GM20431 (cell line): ENCODE results near the gene TACR1.
"Not testable (repeated sequence)": the region's sequence is repeated elsewhere in the genome, so short reads cannot be mapped to it uniquely, and the experiment has no call there.

Source experiments
- in situ Hi-C: fragments of 300-500 bp; cut with MseI, MboI; formaldehyde crosslinking; loops from one replicate; pipeline ENCODE4 v1.15.0; 2020; ENCODE audit warnings: low sequenced_read_pairs; ENCODE audit not compliant: unreplicated experiment

Gene TACR1

DNA sequence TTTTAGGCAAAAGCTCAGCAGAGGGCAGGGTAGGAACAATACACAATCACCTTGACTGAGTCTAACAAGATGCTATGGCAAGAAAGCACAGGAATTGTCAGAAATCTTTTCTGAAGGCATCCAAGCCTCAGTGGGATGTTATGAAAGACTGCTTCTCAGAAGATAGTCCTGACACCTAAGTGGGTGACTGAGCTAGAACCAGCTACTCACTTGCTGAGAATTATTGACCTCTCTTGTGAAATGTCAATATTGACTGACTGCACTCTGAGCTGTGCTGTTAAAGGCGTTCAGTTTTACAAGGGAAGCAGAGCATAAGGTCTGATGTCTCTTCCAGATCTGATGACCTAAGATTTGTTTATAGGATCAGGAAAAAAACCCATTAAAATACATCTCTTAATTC, 46.1 kb downstream of the TACR1 start:
- in situ Hi-C loops, result no loop called here

DNA sequence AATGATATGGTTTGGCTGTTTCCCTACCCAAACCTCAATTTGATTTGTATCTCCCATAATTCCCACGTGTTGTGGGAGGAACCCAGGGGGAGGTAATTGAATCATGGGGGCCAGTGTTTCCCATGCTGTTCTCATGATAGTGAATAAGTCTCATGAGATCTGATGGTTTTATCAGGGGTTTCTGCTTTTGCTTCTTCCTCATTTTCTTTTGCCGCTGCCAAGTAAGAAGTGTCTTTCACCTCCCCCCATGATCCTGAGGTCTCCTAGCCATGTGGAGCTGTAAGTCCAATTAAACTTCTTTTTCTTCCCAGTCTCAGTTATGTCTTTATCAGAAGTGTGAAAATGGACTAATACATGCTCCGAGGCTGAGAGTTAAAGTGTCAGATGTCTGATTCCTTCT, 47.1 kb downstream of the TACR1 start:
- in situ Hi-C loops, result not testable (repeated sequence)

DNA sequence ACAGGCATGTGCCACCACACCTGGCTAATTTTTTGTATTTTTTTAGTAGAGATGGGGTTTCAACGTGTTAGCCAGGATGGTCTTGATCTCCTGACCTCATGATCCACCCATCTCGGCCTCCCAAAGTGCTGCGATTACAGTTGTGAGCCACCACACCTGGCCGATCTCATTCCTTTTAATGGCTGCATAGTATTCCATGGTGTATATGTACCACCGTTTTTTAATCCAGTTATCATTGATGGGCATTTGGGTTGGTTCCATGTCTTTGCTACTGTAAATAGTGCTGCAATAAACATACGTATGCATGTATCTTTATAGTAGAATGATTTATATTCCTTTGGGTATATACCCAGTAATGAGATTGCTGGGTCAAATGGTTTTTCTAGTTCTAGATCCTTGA, 51.4 kb downstream of the TACR1 start:
- in situ Hi-C loops, result not testable (repeated sequence)

DNA sequence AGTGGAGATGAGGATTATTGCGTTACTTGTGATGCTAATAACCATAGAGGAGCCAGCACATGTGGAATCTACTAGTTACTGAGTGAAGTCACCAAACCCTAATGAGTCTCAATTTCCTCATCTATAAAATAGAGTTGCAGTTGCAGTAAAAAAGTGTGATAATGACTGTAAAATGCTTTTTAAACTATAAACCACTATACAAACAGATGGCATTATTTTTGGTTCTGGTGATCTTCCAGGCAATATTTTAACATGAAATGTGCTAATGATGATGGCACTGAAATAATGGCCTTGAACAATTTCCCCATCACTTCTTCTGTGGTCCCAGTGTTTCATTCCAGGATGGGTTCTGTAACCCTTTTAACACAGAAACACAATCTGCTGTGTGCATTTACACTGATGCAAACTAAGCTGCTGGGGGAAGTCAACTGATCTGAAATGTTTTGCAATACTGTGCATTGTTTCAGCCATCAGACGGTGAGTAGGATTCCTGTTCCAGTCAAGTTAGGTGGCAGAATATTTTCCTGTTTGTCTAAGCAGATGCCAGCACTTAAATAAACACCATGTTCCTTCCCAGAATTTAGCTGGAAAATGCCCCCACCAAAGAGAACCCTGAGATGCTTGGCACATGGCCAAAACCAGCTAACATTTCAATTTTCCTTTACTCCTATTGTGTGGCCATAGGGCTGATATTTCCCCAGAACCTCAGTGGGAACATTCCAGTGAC, 52.6 kb downstream of the TACR1 start:
- in situ Hi-C loops, result no loop called here

DNA sequence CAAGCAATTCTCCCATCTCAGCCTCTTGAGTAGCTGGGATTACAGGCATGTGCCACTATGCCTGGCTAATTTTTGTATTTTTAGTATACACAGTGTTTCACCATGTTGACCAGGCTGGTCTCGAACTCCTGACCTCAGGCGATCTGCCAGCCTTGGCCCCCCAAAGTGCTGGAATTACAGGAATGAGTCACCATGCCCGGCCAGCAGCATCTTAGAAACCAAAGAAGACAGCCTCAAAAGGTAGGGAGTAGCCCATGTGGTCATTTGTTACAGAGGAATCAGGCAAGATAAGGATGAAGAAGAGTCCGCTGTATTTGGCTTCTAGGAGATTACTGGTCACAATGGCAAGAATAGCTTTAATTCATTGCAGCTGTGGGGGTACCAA, 53.1 kb downstream of the TACR1 start:
- in situ Hi-C loops, result not testable (repeated sequence)

DNA sequence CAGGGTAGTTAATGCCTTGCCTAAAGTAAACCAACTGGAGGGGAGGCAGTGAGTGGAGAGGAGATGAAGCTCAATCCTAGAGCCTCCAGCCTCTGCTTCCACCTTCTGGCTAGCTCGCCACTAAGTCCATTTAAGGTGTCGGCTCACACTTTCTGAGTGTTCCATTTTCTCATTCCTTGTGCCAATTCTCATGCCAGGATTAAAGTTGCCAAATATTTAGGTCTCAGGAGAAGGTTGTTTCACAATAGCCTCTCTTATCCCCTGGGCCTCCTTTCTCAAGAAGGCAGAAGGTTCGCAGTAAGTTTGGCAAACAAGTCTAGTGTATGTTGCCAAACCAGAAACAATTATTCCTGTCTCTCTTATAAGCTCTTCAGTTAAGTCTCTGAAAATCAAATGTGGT, 57.2 kb downstream of the TACR1 start:
- in situ Hi-C loops, result no loop called here

DNA sequence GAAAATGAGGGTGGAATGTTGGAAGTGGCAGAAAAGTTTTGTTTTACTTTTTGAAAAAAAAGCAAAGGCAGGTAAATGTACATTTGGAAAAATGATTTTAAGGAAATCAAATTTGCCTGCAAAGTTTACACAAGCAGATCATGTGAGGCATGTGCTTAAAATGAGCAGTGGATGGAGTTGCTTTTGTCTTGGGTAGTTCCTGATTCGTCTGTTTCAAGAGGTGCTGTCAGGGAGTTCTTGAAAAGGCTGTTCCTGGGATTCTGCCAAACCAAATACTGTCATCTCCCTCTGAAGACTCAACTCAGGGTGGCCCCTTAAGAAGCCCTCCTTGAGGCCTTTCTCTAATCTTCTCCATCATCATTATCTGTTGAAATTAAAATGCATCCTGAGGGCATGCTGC, 59.0 kb downstream of the TACR1 start:
- in situ Hi-C loops, result no loop called here

DNA sequence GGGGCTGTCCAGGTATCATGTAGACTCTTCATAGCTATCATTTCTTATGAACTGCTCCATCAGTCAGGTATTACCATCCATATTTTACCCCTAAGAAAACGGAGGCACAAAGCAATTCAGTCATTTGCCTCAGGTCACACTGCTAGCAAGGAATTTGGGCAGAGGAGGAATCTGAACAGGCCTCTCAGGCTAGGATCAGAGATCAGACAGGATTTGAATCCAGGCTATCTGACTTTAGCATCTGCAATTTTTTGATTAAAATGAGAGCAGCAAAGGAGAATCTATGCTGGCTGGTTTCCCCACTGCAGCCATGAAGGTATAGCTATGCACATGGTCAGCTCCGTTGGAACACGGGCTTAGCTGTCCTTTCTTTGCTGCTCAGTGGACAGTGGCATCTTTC, 60.1 kb downstream of the TACR1 start:
- in situ Hi-C loops, result no loop called here

DNA sequence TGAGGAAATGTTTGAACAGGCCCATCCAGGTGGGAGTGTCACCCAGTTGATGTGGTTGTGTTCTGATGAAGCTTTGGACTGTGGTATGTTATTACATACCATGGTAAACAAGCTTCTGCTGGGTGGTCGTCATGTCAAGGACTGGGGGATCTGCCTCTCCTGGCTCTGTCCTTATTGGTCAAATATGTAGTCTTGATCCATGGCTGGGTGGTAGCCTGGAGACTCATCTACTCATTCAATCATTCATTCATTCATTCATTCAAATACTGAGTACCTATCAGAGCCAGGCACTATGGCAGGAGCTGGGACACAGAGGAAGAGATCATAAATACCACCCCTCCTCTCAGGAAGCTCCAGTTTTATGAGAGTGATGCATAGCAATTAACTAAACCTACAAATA, 60.8 kb downstream of the TACR1 start:
- in situ Hi-C loops, result no loop called here

DNA sequence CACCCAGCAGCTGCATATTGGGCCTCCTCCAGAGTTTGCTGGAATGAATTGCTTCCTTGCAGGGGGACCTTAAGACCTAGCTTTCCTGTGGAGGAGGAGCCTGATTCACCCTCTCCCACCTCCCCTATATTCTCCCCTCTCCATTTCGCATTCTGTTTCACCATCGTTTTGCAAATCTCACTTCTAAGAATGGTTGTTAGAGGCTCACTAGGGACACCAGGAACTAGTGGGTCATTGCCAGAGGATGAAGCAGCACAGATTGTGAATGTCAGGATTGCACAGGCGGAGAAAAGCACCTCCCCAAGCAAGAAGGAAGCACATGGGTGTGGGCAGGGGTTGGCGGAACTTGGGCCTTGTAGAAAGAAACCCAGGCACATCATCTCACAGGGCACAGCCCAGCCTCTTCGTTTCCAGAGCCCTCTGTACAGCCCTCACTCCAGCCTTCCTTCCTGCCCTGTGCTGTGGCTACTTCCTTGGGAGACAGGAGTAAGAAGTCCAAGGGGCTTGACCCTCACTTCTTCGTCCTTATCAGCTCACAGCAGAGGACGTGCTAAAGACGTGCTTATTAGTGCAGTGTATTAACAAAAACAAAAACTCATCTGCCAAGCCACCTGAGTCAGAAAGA, 63.4 kb downstream of the TACR1 start:
- in situ Hi-C loops, result no loop called here

DNA sequence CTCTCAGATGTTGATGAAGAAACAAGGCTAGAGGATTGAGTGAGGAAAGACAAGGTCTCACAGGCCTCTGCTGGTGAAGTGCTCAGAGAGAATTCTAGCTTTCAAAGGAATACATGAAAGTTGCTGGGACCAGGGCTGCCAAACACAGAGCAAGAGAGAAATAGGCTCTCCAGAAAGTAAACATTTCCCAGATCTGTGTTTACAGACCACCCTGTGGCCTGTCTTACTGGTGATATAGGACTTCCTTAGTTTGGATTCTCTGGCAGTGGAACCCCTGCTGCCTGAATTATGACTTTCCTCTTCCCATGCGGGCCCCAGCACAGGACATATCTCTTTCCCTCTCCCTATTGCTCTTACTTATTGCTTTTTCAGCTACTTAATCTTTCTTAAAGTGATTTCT, 64.5 kb downstream of the TACR1 start:
- in situ Hi-C loops, result no loop called here

DNA sequence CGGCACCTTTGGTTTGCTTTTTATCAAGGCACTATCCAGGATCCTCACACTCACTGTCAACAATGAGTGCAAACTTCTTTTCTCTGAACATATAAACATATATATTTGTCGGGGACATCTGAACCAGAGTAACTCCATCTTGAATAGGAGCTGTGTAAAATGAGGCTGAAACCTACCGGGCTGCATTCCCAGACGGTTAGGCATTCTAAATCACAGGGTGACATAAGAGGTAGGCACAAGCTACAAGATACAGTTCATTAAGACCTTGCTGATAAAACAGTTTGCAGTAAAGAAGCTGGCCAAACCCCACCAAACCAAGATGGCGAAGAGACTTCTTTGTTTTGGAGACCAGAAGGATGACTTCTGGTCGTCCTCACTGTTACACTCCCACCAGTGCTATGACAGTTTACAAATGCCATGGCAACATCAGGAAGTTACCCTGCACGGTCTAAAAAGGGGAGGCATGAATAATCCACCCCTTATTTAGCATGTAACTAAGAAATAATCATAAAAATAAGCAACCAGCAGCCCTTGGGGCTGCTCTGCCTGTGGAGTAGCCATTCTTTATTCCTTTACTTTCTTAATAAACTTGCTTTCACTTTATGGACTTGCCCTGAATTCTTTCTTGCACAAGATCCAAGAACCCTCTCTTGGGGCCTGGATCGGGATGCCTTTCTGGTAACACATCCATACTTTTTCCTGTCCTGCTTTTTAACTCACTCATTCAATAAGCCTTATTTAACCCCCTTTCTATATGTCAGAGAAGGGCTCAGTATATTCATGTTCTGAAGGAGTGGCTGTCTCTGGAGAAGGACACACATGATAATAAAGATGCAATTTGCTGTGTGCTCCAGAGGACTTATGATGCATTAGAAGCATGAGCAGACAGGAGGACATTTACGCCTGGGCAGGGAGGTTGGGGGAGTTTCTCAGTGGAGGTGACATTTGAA, 65.4 kb downstream of the TACR1 start:
- in situ Hi-C loops, result no loop called here

DNA sequence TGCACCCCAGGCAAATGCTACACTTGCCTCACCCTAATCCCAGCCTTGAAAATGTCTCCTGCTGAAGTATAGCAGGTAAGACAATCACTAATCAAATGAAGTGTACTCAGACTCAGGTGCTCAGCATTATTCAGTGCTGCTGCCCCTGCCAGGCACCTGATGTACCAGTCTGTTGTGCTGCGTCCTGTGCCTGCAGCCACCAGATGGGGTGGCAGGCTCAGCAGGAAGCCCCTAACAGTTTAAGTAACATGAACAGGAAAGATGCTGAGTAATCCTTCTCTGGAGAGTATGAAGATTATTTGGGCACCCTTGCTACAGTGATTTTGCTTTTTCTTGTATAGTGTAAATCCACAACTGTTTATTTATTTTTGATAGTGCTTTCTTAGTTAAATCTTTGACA, 69.1 kb downstream of the TACR1 start:
- in situ Hi-C loops, result no loop called here

DNA sequence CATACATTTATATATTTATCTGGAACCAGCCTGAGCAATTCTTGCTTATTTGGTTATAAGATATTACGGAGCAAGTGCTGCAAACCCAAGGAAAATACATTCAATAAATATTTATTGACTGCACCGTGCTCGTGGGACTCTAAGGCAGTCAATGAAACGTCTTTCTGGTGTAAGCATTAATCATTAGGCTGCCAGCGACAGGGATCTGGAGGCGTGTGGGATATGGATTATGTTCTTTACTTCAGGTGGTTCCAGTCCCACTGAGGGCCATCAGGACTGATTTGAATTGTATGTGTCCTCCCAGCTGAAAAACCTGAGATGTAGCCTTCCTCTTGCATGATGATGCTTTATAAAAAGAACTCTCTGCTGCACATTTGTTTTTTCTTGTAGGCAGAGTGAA, 75.4 kb downstream of the TACR1 start:
- in situ Hi-C loops, result no loop called here

DNA sequence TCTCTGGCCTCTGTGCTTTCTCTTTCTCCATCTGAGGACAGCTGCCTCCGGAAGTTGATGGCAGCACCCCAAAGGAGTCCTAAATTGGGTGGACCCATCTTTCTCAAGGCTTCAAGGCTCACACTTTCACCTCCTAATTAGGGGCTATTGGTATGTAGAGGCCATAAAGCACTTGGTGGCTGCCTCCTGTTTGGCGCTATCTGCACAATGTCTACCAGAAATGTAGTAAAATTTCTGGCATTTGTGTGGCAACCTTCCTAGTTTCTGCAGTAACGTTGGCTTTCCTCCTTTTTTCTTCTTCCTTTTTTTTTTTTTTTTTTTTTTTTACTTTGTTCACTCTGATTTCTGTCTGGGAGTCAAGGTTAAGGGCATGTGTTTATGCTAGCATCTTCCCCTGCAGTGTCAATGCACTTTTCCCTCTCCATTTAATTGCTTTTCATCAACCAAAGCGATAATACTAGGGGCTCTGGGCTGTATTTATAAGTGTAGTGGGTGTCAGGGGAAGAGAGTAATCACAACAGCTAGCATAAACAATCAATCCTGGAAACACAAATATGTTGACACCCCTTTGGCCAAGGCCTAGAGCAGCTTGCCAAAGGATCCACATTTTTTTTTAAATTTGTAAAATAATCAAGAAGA, 86.0 kb downstream of the TACR1 start:
- in situ Hi-C loops, result no loop called here

DNA sequence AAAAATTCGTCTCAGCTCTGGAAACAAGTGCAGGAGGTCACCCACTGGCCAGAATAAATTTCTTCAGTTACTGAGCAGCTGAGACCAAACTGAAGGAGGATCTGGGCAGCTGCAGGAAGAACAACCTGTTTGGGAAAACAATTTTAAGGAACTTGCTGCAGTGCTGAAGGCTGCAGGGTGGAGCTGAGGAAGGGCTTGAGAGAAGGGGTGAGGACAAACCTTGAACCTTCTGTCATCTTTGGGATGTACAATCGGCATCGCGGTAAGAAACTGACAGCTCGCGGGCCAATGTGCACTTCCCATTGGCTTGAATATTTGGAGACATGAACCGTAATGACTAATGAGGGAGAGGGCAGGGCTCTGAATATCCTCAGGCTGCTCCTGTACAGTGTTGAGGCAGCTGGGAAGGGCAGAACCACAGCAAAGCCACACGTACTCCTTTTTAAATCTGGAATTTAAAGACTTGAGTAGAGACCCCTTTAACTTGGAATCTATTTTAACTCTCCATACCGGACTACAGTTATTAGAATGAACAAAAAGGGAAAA, 90.3 kb downstream of the TACR1 start:
- in situ Hi-C loops, result no loop called here

DNA sequence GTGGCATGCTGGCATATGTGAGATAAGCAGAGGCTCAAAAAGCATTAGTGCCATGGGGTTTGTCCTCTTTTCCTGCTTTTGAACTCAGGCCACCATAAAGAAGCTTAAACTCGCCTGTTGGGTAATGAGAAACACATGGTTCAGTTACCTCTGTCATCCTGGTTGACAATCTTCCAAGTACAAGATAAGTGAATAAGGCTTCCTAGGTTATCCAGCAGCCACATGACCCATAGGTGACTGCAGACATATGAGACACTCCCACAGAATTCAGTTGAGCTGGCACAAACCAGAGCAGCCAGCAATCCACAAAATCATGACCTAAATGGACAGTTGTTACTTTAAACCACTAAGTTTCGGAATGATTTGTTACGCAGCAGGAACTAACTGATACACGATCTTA, 97.3 kb downstream of the TACR1 start:
- in situ Hi-C loops, result no loop called here

DNA sequence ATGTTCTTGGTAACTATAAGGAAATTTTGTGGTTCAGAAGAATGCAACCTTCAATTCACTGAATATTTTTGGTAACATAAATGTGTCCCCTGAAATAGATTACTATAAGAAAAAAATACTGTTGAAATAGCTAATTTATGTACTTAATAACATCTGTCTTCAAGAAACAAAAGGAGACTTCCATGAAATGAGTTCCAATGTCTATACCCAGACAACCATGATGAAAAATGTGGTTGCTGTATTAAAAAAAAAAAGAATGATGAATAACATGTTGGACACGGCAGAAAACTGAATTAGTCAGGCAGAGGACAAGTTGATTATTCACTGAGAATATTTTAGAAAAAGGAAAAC, 98.5 kb downstream of the TACR1 start:
- in situ Hi-C loops, result no loop called here

DNA sequence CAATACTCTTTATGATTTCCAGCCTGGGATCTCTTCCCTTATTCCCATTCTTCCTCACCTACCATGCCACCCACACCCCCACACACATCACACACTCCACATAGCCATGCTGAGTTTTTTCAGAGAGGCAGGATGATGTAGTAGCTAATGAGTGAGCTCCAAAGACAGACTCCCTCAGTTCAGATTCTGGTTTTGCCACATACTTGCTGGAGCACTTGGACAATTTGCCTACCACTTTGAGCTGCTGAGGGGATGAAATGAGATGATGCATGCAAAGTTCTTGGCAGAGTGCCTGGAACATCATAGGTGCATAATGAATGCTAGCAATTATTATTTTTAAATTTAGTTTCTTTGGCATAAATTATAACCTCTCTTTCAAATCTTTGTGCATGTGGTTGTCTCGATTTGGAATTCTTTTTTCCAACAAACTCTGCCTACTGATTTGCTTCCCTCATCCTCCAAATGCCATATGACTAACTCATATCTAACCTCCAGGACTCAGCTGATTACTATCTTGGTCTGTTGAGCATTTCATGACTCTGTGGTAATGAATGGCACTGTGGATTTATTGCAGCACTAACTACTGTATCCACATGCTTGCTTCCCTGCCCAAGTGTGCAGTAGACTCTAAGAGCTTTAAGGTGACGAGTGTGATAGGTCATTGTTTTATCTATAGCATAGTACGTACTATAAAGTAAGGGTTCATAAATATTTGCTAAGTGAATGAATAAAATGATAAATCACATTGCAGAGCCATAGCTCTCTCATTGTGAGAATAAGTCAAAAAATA, 99.1 kb downstream of the TACR1 start:
- in situ Hi-C loops, result no loop called here

DNA sequence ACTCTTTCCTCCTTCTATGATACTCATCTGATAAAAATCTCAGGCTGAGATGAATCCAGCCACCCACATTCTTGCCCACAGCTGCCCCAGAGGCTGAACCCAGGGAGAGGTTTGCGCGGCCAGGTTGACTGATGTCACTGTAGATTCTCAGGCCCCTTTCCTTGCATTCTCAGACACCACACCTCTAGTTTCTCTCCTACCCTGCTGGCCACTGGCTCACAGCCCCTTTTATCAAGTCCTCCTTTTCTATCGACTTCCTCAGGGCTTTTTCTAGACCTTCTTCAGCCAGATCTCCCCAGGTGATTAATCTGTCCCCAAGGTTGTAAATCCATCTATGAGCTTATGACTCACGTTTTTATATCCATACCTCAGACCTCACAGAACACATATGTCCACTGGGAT, 99.8 kb downstream of the TACR1 start:
- in situ Hi-C loops, result no loop called here
